HCT116 (cell line): ENCODE data around the gene FAM114A1.

Experiments used
- CTCF ChIP-seq, 3 experiments: fragments of 200-600 bp in 1 of 3; sonication (generic) in 1 of 3; IDR thresholded peaks in 2 of 3; conservative IDR thresholded peaks in 1 of 3; 2 replicates each; pipeline ENCODE4 v1.5.1; 2012 to 2017; ENCODE audit warnings: low read depth in 2 of 3, low read length in 2 of 3, antibody characterized with exemption in 1 of 3, borderline replicate concordance in 1 of 3, control low read depth in 1 of 3, mild to moderate bottlenecking in 1 of 3, mixed read lengths in 1 of 3, mixed run types in 1 of 3, moderate library complexity in 1 of 3; ENCODE audit not compliant: insufficient read depth in 1 of 3
- EZH2phosphoT487 ChIP-seq: fragments of 200-600 bp; IDR thresholded peaks from 2 replicates; pipeline ENCODE4 v1.6.1; 2018; ENCODE audit warnings: antibody characterized with exemption, borderline replicate concordance
- POLR2A ChIP-seq: IDR thresholded peaks from 2 replicates; pipeline ENCODE4 v1.7.0; 2011; ENCODE audit warnings: borderline replicate concordance; ENCODE audit not compliant: insufficient read depth, insufficient read length; ENCODE audit errors: extremely low read depth
- REST ChIP-seq: IDR thresholded peaks from 2 replicates; pipeline ENCODE4 v1.6.1; 2012; ENCODE audit warnings: low read depth
- TCF7L2 ChIP-seq: IDR thresholded peaks from 2 replicates; pipeline ENCODE4 v1.7.0; 2011; ENCODE audit warnings: borderline replicate concordance, inconsistent platforms; ENCODE audit not compliant: insufficient read depth, insufficient read length; ENCODE audit errors: extremely low read depth

- TF ChIP-seq CTCF (IDR thresholded peaks at IDR 0.05 in 2 of 3, conservative IDR thresholded peaks at IDR 0.05 in 1 of 3; ENCODE audit: borderline replicate concordance in 1 of 3, insufficient read depth in 1 of 3, low read depth in 2 of 3, low read length in 2 of 3) (no peak), REST (no peak), POLR2A (no peak), EZH2phosphoT487 (no peak), TCF7L2 (no peak)
Measured at GRCh38 chr4:38818441-38818976, 49.1 kb upstream of the FAM114A1 start.
